GM21515 (cell line): ENCODE results near the gene ZNF326.
A peak's percentile ranks its signal among the peaks of the same experiment; 100 is the strongest.

ENCODE experiments used
- ATAC-seq: cut with Tn5 transposase; IDR thresholded peaks from one replicate; pipeline ENCODE4 v1.9.1; 2021; ENCODE audit not compliant: unreplicated experiment

Gene ZNF326

DNA sequence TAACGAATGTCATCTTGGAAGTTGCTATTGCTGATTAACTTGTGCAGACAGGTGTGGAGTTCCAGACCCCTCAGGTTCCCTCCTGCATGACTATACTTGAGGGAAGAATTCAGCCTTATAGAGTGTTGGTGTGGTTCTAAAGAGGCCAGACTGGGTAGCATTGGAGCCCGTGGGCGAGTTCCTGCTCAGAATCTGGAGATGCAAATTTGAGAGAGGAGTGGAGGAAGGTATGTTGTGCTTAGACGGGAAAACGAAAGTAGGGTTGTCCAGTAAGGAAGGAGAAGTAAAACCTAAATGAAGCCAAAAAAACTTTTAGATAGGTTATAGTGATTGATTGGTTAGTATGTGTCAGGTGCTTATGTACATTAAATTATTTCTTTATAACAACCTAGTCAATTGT, 79.2 kb downstream of the ZNF326 start:
- peak; percentile 83 for ATAC-seq

DNA sequence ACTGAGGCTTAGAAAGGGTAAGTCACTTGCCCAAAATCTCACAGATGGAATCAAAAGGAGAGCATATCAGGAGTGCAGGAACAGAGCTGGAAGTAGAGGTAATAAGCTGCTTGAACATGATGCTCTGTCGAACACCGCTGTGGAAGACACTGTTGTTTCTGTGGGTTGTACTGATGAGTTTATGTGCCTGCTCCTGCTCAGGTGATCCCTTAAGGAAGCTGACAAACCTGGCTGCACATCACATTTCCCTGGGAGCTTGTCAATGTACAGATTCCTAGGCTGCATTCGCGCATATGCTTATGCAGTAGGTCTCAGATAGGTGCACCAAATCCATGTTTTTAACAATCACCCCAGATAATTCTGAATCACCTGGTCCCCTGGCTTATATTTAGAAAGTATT, 79.7 kb downstream of the ZNF326 start:
- ATAC-seq, result no peak

DNA sequence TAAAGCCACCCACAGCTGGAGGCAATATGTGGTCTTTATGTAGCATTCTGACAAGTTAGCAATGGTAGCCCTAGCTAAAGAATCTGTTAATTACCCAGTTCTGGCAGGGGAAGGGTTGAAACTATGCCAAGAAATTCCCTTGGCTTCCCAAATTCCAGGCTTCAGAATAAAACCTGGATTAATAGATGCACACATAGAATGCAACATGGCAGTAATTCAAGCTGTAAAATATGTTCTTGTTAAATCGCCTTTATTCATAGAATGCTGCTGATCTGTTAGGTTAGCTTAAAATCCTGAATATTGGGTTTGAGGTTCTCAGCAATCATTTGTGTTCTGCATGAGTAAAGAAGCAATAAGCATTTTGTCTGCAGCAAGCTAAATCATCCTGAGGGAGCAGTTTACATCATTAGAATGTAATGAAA, 80.1 kb downstream of the ZNF326 start:
- ATAC-seq, result no peak

- ATAC-seq, result no peak
Measured at GRCh38 chr1:90083995-90084394, 89.1 kb downstream of the ZNF326 start.
